ENCODE measurements around the gene WT1. TPM values are rescaled to one million over a fixed set of nuclear protein-coding genes. Genes with fewer than 3 reads are reported as not detected.

Gene WT1
- total RNA-seq, 1 experiment from 2014 or later, result 4.7 TPM

GRCh38 chr11:32466279-32466915, 31.1 kb upstream of the WT1 start:
- Histone ChIP-seq H3K27me3 (replicated peaks; ENCODE audit: control insufficient read depth, insufficient read depth, low read length) (no peaks in the 10 kb centered on the region), H3K4me3 (ENCODE audit: low read depth, low read length) (no peak overlapping the region), H3K4me1 (no peaks in the 10 kb centered on the region), H3K36me3 (ENCODE audit: control insufficient read depth, insufficient read depth, low read length) (no peaks in the 10 kb centered on the region), H3K9me3 (no peaks in the 10 kb centered on the region)
- ChIA-PET POLR2A (no interaction called here), CTCF (no interaction called here)
- TF ChIP-seq CTCF (IDR thresholded peaks at IDR 0.05; ENCODE audit: insufficient read depth in 1 of 2, low read depth in 1 of 2, low read length in 1 of 2, severe bottlenecking in 1 of 2, unreplicated experiment in 1 of 2), result no peak
- Mint-ChIP-seq H3K4me3 (ENCODE audit: unreplicated experiment) (no peak overlapping the region), H3K4me1 (ENCODE audit: low read depth, unreplicated experiment) (no peaks in the 10 kb centered on the region), H3K9me3 (ENCODE audit: unreplicated experiment) (no peaks in the 10 kb centered on the region), H3K27me3 (ENCODE audit: insufficient read depth, unreplicated experiment) (no peaks in the 10 kb centered on the region), H3K27ac (ENCODE audit: unreplicated experiment) (no peak overlapping the region), H3K36me3 (ENCODE audit: insufficient read depth, unreplicated experiment) (no peaks in the 10 kb centered on the region)
- BruUV-seq (replicated peaks), result no TSS peak
- intact Hi-C loops (cut with micrococcal nuclease; ENCODE audit: unreplicated experiment), result no loop called here
- no peak for DNase-seq

- Mint-ChIP-seq H3K4me1 (ENCODE audit: low read depth, unreplicated experiment) (no peaks in the 10 kb centered on the region), H3K9me3 (ENCODE audit: unreplicated experiment) (no peaks in the 10 kb centered on the region), H3K36me3 (ENCODE audit: insufficient read depth, unreplicated experiment) (no peaks in the 10 kb centered on the region), H3K4me3 (ENCODE audit: unreplicated experiment) (no peak overlapping the region), H3K27ac (ENCODE audit: unreplicated experiment) (no peak overlapping the region), H3K27me3 (ENCODE audit: insufficient read depth, unreplicated experiment) (no peaks in the 10 kb centered on the region)
- no peak for DNase-seq
- Histone ChIP-seq H3K4me1 (no peaks in the 10 kb centered on the region), H3K27me3 (replicated peaks; ENCODE audit: control insufficient read depth, insufficient read depth, low read length) (no peaks in the 10 kb centered on the region), H3K36me3 (ENCODE audit: control insufficient read depth, insufficient read depth, low read length) (no peaks in the 10 kb centered on the region), H3K4me3 (ENCODE audit: low read depth, low read length) (no peak overlapping the region), H3K9me3 (no peaks in the 10 kb centered on the region)
- intact Hi-C loops (cut with micrococcal nuclease; ENCODE audit: unreplicated experiment), result no loop called here
- BruUV-seq (replicated peaks), result no TSS peak
- ChIA-PET CTCF (no interaction called here), POLR2A (no interaction called here)
- no peak for TF ChIP-seq CTCF (IDR thresholded peaks at IDR 0.05; ENCODE audit: insufficient read depth in 1 of 2, low read depth in 1 of 2, low read length in 1 of 2, severe bottlenecking in 1 of 2, unreplicated experiment in 1 of 2)
Observed at GRCh38 chr11:32464078-32464477, 28.7 kb upstream of the WT1 start.

- Mint-ChIP-seq H3K36me3 (ENCODE audit: insufficient read depth, unreplicated experiment) (no peaks in the 10 kb centered on the region), H3K4me1 (ENCODE audit: low read depth, unreplicated experiment) (no peaks in the 10 kb centered on the region), H3K4me3 (ENCODE audit: unreplicated experiment) (no peak overlapping the region), H3K9me3 (ENCODE audit: unreplicated experiment) (no peaks in the 10 kb centered on the region), H3K27ac (ENCODE audit: unreplicated experiment) (no peak overlapping the region), H3K27me3 (ENCODE audit: insufficient read depth, unreplicated experiment) (no peaks in the 10 kb centered on the region)
- Histone ChIP-seq H3K9me3 (no peaks in the 10 kb centered on the region), H3K27me3 (replicated peaks; ENCODE audit: control insufficient read depth, insufficient read depth, low read length) (no peaks in the 10 kb centered on the region), H3K36me3 (ENCODE audit: control insufficient read depth, insufficient read depth, low read length) (no peaks in the 10 kb centered on the region), H3K4me3 (ENCODE audit: low read depth, low read length) (no peak overlapping the region), H3K4me1 (no peaks in the 10 kb centered on the region)
- intact Hi-C loops (cut with micrococcal nuclease; ENCODE audit: unreplicated experiment), result no loop called here
- no peak for DNase-seq
- ChIA-PET POLR2A (no interaction called here), CTCF (no interaction called here)
- no peak for TF ChIP-seq CTCF (IDR thresholded peaks at IDR 0.05; ENCODE audit: insufficient read depth in 1 of 2, low read depth in 1 of 2, low read length in 1 of 2, severe bottlenecking in 1 of 2, unreplicated experiment in 1 of 2)
- no TSS peak for BruUV-seq (replicated peaks)
Observed at GRCh38 chr11:32462011-32462690, 26.8 kb upstream of the WT1 start.

Measured in Caco-2 (cell line).